Activated T-helper 1 cell treated with anti-CD3 and anti-CD28 coated beads, Interleukin-2, amount 50 U/mL, for 16 hours (primary cell): Measurements from ENCODE around the gene NTRK1.

Experiments used
- DNase-seq, 2 donors: peaks; one replicate each; pipeline ENCODE4 v3.0.0-alpha.2; 2020; ENCODE audit warnings: low read depth in 1 of 2, low spot score in 1 of 2

Gene NTRK1

DNA sequence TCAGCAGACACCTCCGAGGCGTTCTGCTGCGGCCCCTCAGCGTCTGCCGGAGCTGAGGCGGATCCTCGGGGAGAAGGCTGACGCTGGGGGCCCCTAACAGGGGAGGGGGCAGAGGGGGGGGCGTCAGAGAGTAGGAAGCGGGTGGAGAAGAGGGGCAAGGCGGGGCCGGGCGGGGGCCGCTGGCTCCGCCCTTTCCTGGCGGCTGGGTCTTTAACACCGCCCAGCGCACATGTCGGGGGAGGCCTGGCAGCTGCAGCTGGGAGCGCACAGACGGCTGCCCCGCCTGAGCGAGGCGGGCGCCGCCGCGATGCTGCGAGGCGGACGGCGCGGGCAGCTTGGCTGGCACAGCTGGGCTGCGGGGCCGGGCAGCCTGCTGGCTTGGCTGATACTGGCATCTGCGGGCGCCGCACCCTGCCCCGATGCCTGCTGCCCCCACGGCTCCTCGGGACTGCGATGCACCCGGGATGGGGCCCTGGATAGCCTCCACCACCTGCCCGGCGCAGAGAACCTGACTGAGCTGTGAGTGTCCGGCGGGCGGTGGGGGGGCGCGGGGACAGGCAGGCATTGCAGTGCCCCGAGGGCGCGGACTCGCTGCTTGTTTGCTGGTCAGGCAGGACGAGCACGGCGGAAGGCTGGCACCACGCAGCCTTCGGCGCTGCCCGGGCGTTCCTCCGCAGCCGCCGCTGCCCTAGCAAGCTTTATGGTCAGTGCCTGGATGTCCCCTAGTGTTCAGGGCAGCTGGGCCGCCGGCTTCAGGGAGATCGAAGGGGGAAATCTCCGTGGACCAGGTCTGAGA lies at the start of gene NTRK1:
Gene NTRK1, plus strand, starts transcription at position 238 of the 796 bp plus-strand sequence. Its CDS starts 70 bp downstream, at position 308.
- DNase-seq: peak; percentile 14 to 27

DNA sequence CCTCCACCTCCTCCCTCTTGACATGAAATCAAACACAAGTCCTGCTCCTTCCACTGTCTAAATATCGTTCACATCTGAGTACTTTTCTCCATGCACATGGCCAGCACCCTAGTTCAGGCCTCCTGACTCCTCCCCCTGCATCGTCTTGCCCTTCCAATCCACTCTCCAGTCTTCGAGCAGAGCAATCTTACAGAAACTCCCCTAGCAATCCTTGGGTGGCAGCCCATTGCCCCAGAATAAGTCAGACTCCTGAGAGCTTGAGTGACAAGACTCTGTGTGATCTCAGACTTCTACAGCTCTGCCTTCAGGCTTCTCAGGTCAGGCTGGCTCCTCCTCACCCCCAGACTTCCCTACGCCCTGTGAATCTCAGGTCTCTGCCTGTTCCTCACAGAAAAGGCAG lies 49.5 kb upstream of the NTRK1 start:
- no peak for DNase-seq

DNA sequence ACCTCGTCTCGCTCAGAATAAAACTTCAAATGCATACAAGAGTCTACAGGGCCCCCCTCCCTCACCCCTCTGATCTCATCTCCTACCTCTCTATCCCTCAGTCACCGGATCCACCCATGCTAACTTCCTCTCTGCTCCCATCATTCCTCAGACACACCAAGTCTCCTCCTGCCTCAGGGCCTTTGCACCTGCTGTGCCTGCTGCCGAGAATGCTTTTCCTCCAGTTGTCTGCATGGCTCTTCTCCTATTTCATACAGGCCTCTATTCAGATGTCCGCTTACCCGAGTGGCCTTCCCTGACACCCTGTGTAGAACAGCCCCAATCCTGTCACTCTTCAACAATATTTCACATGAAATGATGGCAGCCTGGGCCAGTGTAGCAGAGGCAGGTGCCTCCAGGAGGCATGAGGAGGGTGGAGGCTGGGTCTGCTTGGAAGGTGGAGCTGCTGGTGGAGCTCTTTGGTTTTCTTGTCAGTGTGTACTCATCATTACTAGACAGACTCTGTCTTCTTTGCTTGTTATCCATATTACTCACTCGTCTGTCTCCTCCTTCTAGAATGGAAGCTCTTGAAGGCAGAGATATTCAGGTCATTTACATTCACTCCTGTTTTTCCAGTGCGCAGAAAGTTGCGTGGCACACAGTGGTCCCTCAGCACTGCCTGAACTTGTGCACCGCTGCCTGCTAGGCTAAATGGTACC lies 48.2 kb upstream of the NTRK1 start:
- DNase-seq: no peak

DNA sequence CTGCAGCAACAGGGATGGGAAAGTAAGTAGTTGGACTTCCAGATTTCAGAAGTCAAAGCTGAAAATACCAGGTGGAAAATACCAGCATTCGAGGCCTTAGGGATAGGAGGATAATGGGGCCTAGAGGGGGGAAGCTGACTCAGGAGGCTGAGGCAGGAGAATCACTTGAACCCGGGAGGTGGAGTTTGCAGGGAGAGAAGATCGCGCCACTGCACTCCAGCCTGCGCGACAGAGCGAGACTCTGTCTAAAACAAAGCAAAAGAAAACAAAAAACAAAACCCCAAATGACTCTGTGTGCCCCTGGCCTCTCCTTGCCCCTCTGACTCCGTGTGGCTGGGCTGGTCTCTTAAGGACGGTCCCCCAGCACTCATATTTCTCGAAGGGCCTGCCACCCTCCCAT lies 47.4 kb upstream of the NTRK1 start:
- DNase-seq: no peak

DNA sequence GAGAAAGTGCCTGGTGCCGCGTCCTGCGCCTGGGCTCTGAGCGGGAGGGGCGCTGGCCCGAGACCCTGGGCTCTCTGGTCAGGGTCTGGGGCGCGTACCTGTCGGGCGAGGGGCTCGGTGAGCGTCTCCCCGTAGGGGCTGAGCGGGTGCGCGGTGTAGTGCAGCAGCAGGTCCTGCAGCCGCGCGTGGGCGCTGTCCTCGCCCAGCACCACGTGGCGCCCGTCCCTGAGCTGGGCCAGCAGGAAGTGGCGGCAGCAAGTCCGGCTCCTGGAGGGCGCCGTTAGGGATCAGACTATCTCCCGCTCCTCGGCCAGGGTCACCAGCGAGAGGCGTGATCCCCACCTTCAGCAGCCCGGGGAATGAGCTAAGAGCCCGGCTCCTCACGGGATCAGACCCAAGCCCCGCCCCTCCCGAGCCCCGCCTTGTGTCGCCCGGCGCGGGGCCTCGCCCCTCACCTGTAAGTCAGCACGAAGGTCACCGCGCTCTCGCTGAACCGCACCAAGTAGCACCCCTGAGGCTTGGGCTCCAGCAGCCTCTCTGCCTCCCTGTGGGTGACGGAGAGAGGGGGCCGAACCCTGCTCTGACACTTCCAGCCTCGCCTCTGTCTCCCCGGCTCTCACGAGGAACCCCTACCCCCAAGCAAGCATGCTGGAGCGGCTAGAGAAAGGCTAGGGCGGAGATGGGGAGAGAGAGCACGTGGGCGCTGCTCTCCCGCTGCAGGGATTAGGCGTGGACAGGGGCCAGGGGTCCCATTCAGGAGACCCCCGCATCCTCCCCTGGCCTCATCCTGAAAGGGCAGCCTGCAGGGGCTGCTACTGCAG lies 46.7 kb upstream of the NTRK1 start:
- peak; percentile 38 to 58 for DNase-seq

DNA sequence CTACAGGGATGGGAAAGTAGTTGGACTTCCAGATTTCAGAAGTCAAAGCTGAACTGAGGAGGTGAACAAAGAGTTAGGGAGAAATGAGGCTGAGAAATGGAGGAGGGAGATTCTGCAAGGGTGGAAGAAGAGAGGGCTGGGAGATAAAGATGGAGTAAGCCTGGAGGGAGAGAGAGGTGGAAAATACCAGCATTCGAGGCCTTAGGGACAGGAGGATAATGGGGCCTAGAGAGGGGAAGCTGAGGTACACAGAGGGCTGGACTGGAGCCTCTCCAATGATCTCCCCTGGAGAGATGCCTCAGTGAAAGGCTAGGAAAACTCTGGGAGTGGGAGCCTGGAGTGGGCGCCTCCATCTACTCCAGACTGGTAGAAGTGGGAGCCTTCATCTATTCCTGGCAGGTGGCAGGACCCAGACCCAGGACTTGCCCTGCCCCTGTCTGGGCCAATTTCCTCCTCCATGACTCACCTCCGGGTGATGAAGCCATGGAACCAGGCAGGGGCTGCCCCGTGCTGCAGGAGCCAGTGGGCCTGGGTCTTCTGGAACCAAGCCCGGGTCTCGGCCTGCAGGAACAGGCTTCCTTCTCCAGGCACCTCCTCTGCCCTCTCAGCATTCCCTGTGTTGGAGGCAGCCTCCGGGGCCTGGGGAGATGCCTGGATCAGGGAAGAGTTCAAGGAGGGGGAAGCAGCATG lies 45.9 kb upstream of the NTRK1 start:
- peak in 1 of 2 donors; percentile 30 for DNase-seq

DNA sequence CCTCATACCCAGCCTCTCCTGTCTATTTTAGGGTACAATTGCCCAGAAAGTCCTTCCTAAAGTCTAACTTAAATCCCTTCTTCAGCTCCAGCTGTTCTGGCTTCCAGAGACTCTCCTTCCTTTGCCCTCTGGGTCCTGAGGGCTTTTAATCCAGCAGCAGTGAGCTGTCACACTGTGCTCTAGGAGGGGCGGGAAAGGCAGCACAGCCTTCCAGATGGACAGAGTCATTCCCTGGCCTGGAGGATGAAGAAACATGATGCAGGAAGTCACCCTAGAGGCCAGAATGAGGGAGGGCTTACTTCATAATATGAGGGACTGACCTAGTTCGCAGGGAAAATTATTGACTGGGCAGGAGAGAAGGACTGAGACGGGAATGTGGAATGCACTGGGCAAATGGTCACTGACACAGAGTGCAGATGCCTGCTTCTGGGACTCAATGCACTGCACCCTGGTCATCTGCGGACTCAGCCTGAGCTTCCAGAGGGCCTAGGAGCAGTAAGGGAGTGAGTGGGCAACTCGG lies 45.3 kb upstream of the NTRK1 start:
- DNase-seq: no peak

DNA sequence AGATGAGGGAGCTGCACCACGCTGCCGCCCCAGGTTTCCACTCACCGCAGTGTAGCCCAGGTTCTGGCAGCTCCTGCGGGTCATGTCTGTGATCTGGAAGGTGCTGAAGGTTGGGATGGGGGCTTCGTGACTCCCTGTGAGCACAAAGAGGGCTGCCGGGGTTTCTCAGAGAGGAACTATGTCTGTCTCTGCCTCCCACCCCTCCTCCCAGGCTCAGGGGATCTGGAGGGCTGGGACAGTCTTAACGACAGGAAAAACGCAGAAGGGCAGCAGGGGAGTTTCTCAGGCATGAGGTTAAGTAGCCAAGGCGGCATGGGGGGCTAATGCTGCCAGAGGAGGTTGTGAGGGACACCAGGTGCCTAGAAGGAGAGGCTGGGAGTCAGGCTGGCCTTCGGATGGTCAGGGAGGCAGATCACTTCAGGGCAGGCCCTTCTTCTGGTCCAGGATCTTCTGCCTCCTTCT lies 44.7 kb upstream of the NTRK1 start:
- no peak for DNase-seq

DNA sequence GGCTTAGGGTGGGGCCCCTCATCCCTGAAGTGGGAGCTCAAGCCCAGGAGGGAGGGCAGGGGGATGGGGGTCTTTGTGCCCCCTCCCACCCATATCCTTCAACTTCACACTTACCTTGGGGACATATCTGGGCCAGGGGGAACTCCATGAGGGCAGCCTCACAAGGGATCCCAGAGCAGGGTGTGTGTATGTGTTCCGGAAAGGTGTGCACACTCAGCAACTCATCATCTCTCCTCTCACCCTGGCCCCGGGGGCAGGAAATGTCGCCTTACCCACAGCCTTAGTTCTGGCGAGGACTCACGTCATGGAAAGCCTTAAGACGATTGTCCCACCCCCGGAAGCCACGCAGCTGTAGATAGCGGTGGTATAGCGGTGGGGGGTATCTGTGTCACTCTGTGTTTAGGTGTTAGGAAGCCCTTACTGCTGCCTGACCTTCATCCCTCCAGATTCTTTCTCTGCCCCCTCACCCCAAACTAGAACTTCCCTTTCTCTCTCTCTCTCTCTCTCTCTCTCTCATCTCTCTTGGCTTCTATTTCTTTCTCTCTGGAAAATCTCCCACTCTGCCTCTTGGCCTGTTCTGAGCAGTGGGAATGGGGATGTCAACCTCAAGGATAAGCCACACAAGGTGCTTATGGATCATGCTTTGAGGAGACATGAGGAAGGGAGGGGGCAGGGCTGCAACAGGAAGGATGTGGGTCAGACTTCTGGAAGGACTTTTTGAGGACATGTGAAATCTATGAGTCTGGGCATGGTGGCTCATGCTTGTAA lies 43.9 kb upstream of the NTRK1 start, which contains the start of gene SH2D2A:
Gene SH2D2A, minus strand, starts transcription at position 288 of the 768 bp plus-strand sequence. Its CDS starts 140 bp downstream, at position 148.
- peak; percentile 86 to 89 for DNase-seq

DNA sequence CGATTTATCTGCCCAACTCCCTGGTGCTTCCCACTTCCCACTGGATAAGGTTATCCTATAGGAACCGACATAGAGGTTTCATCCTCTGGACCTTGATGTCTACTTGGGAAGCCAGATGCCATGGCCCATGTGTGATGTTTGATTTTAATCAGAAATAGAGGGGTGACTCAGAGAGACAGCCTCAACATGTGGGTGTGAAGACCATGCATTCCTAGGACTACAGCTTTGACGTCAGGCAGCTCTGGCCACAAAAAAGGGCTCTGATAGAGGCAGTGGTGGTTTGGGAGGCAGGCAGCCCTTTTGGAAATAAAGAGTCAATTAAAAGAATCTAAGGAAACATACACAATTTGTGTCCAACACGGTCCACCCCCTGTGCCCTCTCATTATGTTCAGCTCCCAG lies 38.9 kb upstream of the NTRK1 start:
- DNase-seq: no peak

DNA sequence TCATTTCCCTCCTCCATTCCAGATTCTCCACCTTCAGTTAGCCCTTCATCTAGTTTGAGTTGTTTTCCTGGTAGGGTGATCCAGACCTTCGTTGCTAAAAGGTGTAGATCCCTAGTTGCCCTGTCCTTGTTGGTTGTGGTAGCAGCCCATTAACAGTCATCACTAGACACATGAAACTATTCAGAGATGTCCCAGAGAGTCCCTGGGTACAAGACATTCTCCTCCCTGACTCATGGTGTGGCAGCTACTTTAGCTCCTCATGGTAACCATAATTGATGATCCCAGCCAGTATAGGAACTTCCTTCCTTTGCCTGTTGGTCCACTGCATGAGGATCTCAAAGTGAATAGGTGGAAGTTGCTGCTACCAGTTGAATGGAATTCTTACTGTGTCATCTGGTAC lies 38.0 kb upstream of the NTRK1 start:
- DNase-seq: no peak

DNA sequence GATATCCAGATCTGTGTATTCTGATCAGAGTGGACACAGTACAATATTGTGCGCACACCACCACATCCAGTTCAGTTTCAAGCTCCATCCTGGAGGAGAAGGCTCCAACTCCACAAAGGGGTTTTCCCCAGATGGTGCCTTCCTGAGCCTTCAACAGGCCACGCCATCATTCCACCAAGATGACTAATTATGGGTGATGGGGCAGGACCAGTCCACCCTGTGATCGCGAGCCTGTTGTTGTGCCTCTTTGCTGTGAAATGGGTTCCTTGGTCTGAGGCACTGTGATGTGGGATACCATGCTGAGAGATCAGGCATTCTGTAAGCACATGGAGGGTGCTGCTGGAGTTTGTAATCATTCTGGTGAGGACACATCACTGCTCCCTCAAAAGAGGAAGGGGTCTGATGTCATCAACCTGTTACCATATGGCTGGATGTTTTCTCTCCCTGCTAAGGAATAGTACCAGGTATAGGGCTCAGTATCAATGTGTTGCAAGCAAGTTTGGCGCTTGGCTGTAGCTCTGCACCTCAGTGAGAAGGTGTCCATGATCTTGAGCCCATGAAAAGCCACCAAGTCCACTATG lies 37.4 kb upstream of the NTRK1 start:
- no peak for DNase-seq

DNA sequence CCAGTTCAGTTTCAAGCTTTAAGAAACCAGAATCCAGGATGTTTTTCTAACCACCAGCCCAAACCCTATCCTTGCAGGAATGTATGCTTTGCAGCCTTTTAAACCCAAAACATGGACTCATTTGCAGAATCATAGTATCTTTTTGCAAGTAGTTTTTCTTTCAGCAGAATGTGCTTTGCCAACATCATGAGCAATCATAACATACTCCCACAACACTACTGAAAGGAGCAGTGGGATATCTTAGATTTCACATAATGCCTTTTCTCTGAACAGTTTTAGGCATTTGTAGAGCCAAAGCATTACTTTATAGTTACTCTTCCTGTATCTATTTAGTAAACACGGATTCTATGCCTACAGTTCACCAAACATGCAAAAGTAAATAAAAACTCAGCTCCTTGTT lies 34.0 kb upstream of the NTRK1 start:
- no peak for DNase-seq

DNA sequence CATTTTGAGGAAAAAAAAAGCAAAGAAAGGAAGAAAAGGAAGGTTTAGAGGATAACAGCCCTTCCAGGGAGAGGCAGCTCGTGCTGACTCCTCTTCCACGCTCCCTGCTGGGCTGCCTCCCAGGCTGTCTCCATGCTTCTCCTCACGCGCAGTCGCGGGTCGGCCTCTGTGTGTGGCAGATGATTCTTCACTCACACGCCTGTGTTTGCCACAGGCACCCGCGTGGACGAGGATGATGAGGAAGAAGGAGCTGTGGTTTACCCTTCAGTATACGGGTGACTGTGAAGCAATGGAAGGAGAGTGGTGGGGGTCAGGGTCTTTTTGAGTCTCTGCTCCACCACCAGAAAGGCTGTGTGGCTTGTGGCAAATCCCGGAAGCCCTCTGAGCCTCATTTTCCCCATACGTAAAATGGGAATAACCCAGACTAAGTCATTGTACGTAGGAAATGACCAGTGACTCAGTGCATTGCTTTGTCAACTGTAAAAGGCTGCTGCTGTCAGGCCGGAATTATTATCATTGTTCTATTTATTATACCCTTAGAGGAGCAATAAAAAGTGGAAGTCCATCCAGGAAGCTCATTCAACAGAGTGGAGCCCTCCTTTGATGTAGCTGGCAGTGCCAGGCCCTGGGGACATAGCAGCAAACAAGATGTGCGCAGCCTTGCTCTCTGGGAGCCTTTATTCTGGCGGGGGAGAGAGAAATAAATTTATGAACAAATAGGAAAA lies 32.1 kb upstream of the NTRK1 start:
- no peak for DNase-seq

DNA sequence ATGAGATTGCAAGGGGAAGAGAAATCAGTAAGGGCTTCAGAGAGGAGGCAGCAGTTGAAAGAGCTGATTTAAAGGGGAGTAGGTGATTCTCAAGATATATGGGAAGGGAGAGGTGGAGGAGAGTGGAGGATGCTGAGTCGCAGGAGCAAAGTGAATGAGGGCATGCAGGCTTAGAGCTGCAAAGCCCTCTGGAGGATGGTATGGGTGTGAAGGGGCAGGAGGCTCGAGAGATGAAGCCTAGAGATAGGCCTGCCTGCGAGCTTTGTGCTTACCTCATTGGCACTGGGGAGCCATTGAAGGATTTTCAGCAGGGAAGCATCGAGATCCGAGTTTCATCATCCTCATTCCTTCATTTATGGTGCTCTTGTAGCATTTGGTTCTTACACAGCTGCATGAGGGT lies 28.2 kb upstream of the NTRK1 start:
- DNase-seq: no peak

DNA sequence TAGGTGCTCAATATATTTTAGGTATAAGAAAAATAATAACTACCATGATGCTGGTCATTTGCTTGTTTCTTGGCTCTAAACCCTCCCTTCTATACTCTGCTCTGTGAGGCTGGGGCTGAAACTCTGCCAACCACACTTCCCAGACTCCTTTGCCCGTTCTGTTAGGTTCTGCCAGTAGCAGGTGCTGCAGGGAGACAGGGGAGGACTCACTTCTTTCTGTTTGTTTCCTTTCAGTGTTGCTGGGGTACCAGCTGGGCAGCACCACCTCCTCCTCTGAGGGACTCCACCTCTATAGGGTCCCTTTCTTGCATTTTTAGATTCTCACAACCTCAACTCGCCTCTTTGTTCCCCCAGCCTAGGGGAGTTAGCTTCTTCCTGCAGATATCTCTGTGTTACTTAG lies 27.1 kb upstream of the NTRK1 start:
- no peak for DNase-seq

DNA sequence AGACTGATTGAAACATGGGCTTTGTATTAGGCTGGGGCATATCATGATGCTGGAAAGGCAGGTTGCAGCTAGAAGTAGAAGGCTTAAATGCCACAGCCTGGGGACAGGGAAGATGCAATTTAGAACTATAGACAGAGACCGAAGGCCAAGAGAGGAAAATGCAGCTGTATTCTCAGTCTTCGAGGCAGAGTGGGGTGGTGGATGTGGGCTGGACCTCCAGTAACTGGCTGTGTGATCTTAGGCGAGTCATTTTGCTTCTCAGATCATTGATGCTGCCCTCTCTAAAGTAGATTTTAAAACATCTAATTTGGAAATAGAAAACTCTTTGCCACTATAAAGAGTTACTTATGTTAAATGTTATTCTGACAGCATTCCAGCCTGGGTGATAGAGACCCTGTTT lies 26.3 kb upstream of the NTRK1 start:
- no peak for DNase-seq

DNA sequence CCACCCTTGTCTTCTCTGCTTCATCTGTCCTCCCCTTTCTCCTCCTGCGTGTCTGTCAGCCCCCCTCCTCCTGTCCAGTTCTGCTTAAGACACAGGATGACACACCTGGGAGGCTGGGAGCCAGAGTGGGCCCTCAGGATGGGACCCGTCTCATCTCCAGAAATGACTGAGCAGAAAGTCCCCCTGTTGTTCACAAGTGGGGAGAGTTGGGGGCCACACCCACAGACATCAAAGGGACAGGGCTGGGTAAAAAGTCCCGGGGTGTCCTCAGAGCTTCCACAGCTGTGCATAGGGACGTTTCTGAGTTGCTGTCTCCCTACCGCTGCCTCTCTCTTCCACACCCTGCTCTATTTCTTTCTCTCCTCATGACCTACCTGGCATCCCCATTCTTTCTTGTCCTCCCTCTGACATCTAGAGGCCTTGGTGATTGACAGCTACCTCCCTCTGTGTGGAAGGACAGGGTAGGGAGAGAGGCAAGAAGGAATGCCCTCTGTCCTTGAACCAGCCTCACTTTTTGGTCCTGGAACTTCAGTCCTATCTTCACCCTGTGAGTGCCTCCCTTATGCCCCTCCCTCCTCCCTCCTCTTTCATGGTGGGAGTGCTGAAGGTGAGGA lies 24.5 kb upstream of the NTRK1 start:
- no peak for DNase-seq

DNA sequence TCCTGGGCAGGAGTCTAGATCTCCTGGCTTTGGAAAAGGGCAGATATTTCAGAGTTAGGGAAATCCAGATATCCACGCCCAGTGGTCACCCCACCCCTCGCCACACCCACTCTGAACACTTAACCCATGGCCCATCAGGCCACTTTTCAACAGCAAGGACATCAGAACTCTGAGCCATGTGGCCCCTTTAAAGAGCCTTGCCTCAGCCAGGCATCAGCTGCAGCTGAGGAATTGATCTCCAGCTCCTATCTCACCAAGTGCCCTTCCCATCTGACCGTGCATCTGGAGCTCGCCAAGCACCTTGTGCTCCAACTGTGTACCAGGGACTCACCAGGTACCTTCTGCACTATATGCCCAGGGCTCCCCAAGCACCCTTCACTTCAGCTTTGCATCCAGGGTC lies 23.8 kb upstream of the NTRK1 start:
- DNase-seq: no peak
